ENCODE results near the gene ABHD13. TPM values are rescaled to one million over a fixed set of nuclear protein-coding genes. Genes with fewer than 3 reads are reported as not detected.
"Not testable (repeated sequence)": the region's sequence is repeated elsewhere in the genome, so short reads cannot be mapped to it uniquely, and the experiment has no call there.

The ABHD13 gene
- polyA plus RNA-seq, 4 donors = 4.5 to 11.6 (median 6.2) TPM

DNA sequence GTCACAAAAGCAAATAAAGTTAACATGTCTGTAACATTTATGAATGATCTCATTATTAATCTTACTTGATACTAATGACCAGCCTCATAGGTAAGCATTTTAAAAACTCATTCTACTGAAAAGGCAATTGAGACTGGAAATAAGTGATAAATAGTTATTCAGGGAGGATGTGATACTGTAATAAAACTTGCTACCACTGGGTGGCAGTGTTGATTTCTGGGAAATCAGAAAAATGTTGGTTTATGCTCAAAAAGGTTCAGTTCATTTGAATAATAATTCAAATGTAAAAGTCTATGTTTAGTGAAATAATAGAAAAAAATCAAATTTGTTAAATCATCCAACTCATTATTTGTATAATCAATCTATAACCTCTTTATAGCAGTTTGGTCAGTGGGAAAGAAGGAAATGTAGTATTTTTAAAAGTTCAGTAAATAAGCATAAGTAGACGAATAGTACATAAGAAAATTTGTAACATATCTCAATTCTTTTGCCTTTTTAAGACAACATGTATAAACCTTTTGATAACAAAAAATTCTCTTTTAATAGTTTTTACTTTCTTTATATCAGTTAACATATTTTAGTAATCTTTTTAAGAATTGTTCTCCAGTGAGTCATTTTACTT is 9.6 kb downstream of the ABHD13 start:
- Histone ChIP-seq H3K27ac (ENCODE audit: low read depth in 1 of 3, low read length in 2 of 3) (no peak overlapping the region), H3K36me3 (ENCODE audit: control insufficient read depth in 3 of 3, insufficient read depth in 2 of 3, low read depth in 1 of 3, low read length in 3 of 3) (peaks cover 0 to 3% (median 0%) of the 10 kb centered on the region in 3 donors), H3K4me1 (ENCODE audit: control insufficient read depth in 3 of 3, insufficient read depth in 2 of 3, low read depth in 1 of 3, low read length in 2 of 3) (peaks cover 2 to 13% (median 11%) of the 10 kb centered on the region in 3 donors), H3K9me3 (ENCODE audit: control insufficient read depth in 2 of 2, insufficient read depth in 1 of 2, low read depth in 1 of 2, low read length in 1 of 2) (no peaks in the 10 kb centered on the region), H3K27me3 (ENCODE audit: control insufficient read depth in 3 of 3, insufficient read depth in 3 of 3, low read length in 3 of 3) (no peaks in the 10 kb centered on the region), H3K4me3 (ENCODE audit: low read depth in 1 of 3, low read length in 3 of 3) (no peak overlapping the region)
- DNase-seq (peak; percentile 36 to 51), FAIRE-seq (peak; percentile 95)
- 78 to 86% (median 83%) methylated on average over 1 of the region's 1 CpG for WGBS, 3 donors

- Histone ChIP-seq H3K4me3 (ENCODE audit: low read depth in 1 of 3, low read length in 3 of 3) (no peak overlapping the region), H3K36me3 (ENCODE audit: control insufficient read depth in 3 of 3, insufficient read depth in 2 of 3, low read depth in 1 of 3, low read length in 3 of 3) (peaks cover 0 to 3% (median 0%) of the 10 kb centered on the region in 3 donors), H3K27ac (ENCODE audit: low read depth in 1 of 3, low read length in 2 of 3) (no peak overlapping the region), H3K27me3 (ENCODE audit: control insufficient read depth in 3 of 3, insufficient read depth in 3 of 3, low read length in 3 of 3) (no peaks in the 10 kb centered on the region), H3K9me3 (ENCODE audit: control insufficient read depth in 2 of 2, insufficient read depth in 1 of 2, low read depth in 1 of 2, low read length in 1 of 2) (no peaks in the 10 kb centered on the region), H3K4me1 (ENCODE audit: control insufficient read depth in 3 of 3, insufficient read depth in 2 of 3, low read depth in 1 of 3, low read length in 2 of 3) (peaks cover 0 to 11% (median 6%) of the 10 kb centered on the region in 3 donors)
- DNase-seq (no peak), FAIRE-seq (no peak)
These were observed 12.2 kb downstream of the ABHD13 start for GRCh38 chr13:108230377-108230776.

DNA sequence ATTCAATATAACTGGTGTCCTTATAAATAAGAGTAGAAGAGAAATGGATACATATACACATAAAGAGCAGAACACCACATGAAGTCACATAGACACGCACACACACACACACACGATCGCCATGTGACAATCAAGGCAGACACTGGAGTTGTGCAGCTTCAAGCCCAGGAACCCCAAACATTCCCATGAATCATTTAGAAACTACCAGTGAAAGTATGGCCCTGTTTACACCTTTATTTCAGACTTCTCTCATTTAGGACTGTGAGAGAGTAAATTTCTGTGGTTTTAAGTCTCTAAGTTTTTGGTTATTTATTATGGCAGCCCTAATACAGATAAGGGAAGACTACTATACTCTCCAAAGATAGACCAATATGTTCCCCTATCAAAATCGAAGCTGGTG is 31.0 kb downstream of the ABHD13 start:
- 69 to 73% (median 72%) methylated on average over 4 of the region's 4 CpGs for WGBS, 3 donors
- peaks cover 0 to 9% of the 10 kb centered on the region in 2 donors for H3K9me3 ChIP-seq (ENCODE audit: control insufficient read depth in 2 of 2, insufficient read depth in 1 of 2, low read depth in 1 of 2, low read length in 1 of 2)
- H3K4me1 ChIP-seq (ENCODE audit: control insufficient read depth in 3 of 3, insufficient read depth in 2 of 3, low read depth in 1 of 3, low read length in 2 of 3) = no peaks in the 10 kb centered on the region
- no peak overlapping the region for H3K27ac ChIP-seq (ENCODE audit: low read depth in 1 of 3, low read length in 2 of 3)
- no peaks in the 10 kb centered on the region for H3K36me3 ChIP-seq (ENCODE audit: control insufficient read depth in 3 of 3, insufficient read depth in 2 of 3, low read depth in 1 of 3, low read length in 3 of 3)
- no peak overlapping the region for H3K4me3 ChIP-seq (ENCODE audit: low read depth in 1 of 3, low read length in 3 of 3)
- DNase-seq = no peak
- no peaks in the 10 kb centered on the region for H3K27me3 ChIP-seq (ENCODE audit: control insufficient read depth in 3 of 3, insufficient read depth in 3 of 3, low read length in 3 of 3)
- no peak for FAIRE-seq

DNA sequence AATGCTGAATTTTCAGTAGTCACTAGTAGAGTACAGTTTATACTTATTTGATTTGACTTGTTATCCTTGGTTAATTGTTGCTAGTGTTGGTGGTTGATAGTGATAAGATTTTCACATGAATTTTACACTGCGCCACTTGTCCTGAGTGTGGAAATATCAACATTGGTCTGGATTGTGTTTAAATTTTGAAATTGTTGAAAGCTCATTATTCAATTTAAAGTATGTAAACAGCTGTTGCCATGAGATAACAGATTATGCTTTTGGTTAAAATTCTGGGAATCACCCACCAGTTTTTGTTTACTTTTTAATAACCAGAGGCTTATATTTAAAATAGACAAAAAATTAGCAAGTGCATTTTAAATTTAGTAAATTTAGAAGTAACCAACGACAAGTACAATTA is 39.1 kb downstream of the ABHD13 start:
- 62 to 81% (median 75%) methylated on average over 2 of the region's 2 CpGs for WGBS, 3 donors
- H3K27ac ChIP-seq (ENCODE audit: low read depth in 1 of 3, low read length in 2 of 3) = no peak overlapping the region
- FAIRE-seq (peak; percentile 36), DNase-seq (no peak)
- no peaks in the 10 kb centered on the region for H3K27me3 ChIP-seq (ENCODE audit: control insufficient read depth in 3 of 3, insufficient read depth in 3 of 3, low read length in 3 of 3)
- H3K36me3 ChIP-seq (ENCODE audit: control insufficient read depth in 3 of 3, insufficient read depth in 2 of 3, low read depth in 1 of 3, low read length in 3 of 3) = no peaks in the 10 kb centered on the region
- no peaks in the 10 kb centered on the region for H3K9me3 ChIP-seq (ENCODE audit: control insufficient read depth in 2 of 2, insufficient read depth in 1 of 2, low read depth in 1 of 2, low read length in 1 of 2)
- no peak overlapping the region for H3K4me3 ChIP-seq (ENCODE audit: low read depth in 1 of 3, low read length in 3 of 3)
- H3K4me1 ChIP-seq (ENCODE audit: control insufficient read depth in 3 of 3, insufficient read depth in 2 of 3, low read depth in 1 of 3, low read length in 2 of 3) = no peaks in the 10 kb centered on the region

DNA sequence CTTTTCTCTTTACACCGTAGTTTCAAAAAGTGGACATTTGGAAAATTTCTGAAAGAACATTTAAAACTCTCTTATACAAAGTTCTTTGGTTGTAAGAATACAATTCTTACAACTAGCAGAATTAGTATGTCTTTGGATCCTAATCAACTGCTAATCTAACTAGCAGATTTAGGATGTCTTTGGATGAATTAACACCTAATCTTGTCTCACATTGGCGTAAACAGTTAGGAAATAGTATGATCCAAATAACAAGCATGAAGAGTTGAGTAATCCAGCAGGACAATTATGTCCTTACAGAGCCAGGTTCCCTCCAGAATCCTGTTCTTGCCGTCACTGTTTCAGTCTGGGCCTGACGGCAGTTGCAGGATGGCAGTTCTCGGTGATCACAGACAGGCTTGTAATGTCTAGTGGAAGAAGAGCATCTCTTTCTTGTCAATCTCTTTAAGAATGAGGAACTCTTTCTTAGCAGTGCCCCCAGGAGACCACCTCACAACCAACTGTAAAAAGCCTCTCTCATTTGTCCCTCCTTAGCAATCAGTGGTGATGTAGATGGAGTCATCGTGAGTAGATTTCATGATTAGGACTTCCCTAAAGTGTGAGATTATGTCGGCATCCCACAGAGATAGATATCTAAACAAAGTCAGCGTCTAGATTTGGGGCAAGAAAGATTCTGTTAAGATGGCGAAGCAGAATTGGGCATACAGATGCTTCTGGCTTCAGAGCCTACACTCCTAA is 45.6 kb downstream of the ABHD13 start:
- WGBS, 3 donors = 92 to 93% (median 92%) methylated on average over 9 of the region's 9 CpGs
- Histone ChIP-seq H3K4me3 (ENCODE audit: low read depth in 1 of 3, low read length in 3 of 3) (no peak overlapping the region), H3K27ac (ENCODE audit: low read depth in 1 of 3, low read length in 2 of 3) (no peak overlapping the region), H3K9me3 (ENCODE audit: control insufficient read depth in 2 of 2, insufficient read depth in 1 of 2, low read depth in 1 of 2, low read length in 1 of 2) (no peaks in the 10 kb centered on the region), H3K36me3 (ENCODE audit: control insufficient read depth in 3 of 3, insufficient read depth in 2 of 3, low read depth in 1 of 3, low read length in 3 of 3) (peaks cover 0 to 2% (median 0%) of the 10 kb centered on the region in 3 donors), H3K27me3 (ENCODE audit: control insufficient read depth in 3 of 3, insufficient read depth in 3 of 3, low read length in 3 of 3) (no peaks in the 10 kb centered on the region), H3K4me1 (ENCODE audit: control insufficient read depth in 3 of 3, insufficient read depth in 2 of 3, low read depth in 1 of 3, low read length in 2 of 3) (no peaks in the 10 kb centered on the region)
- FAIRE-seq (no peak), DNase-seq (no peak)

DNA sequence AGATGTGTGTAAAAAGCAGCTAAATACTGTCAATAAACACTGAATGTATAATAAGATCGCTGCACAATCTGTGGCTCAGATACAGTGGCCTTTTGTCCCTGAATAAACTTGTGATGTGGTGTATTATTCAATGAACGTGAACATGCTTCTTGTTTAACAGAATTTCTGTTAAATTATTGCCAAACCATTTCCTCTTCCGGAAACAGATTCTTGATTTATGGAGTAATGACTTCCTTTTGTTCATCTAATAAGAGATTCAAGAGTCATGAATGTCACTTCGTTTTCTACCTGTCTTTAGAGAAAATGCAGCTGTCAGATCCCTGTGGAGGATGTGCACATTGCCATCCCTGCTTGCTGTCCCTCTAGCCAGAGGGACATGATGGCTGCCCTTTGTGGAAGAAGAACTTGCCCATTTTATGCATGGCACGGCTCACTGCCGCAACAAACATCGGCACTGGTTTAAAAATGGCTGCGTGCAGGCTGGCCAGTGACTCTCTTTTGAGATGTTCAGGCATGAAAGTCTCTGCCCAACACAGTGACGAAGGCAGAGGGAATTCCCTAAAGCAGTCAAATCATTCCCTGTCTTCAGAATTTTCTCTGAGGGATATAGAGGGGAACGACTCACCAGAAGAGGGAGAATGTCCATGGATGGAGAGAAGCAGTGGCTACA is 48.3 kb downstream of the ABHD13 start:
- Histone ChIP-seq H3K4me3 (ENCODE audit: low read depth in 1 of 3, low read length in 3 of 3) (no peak overlapping the region), H3K27ac (ENCODE audit: low read depth in 1 of 3, low read length in 2 of 3) (peak overlapping the region in 1 of 3 donors; percentile 57), H3K4me1 (ENCODE audit: control insufficient read depth in 3 of 3, insufficient read depth in 2 of 3, low read depth in 1 of 3, low read length in 2 of 3) (peaks cover 0 to 6% (median 0%) of the 10 kb centered on the region in 3 donors), H3K9me3 (ENCODE audit: control insufficient read depth in 2 of 2, insufficient read depth in 1 of 2, low read depth in 1 of 2, low read length in 1 of 2) (no peaks in the 10 kb centered on the region), H3K27me3 (ENCODE audit: control insufficient read depth in 3 of 3, insufficient read depth in 3 of 3, low read length in 3 of 3) (no peaks in the 10 kb centered on the region), H3K36me3 (ENCODE audit: control insufficient read depth in 3 of 3, insufficient read depth in 2 of 3, low read depth in 1 of 3, low read length in 3 of 3) (peaks cover 0 to 2% (median 0%) of the 10 kb centered on the region in 3 donors)
- DNase-seq (no peak), FAIRE-seq (no peak)
- 64 to 87% (median 81%) methylated on average over 10 of the region's 10 CpGs for WGBS, 3 donors

DNA sequence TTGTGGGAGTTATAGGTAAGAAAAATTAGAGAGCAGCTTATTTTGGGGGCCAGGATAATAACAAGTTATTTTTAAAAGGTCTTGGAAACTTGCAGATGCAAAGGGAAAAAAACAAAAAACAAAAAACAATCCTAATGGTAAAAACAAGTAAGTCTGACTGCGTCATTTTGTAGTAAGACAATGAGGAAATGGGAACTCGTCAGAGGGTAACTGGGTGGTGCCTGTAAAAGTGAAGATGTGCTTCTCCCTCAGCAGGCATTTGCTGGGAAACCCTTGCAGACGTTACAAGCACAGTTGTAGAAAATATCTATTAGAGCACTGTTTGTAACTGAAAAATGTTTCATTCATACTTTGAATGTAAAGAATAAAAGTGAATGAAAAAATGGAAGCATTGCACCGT is 49.2 kb downstream of the ABHD13 start:
- H3K9me3 ChIP-seq (ENCODE audit: control insufficient read depth in 2 of 2, insufficient read depth in 1 of 2, low read depth in 1 of 2, low read length in 1 of 2) = no peaks in the 10 kb centered on the region
- no peak overlapping the region for H3K27ac ChIP-seq (ENCODE audit: low read depth in 1 of 3, low read length in 2 of 3)
- H3K4me1 ChIP-seq (ENCODE audit: control insufficient read depth in 3 of 3, insufficient read depth in 2 of 3, low read depth in 1 of 3, low read length in 2 of 3) = peaks cover 0 to 6% (median 0%) of the 10 kb centered on the region in 3 donors
- FAIRE-seq (no peak), DNase-seq (no peak)
- peaks cover 0 to 2% (median 0%) of the 10 kb centered on the region in 3 donors for H3K36me3 ChIP-seq (ENCODE audit: control insufficient read depth in 3 of 3, insufficient read depth in 2 of 3, low read depth in 1 of 3, low read length in 3 of 3)
- no peaks in the 10 kb centered on the region for H3K27me3 ChIP-seq (ENCODE audit: control insufficient read depth in 3 of 3, insufficient read depth in 3 of 3, low read length in 3 of 3)
- 89 to 95% (median 93%) methylated on average over 4 of the region's 4 CpGs for WGBS, 3 donors
- no peak overlapping the region for H3K4me3 ChIP-seq (ENCODE audit: low read depth in 1 of 3, low read length in 3 of 3)

DNA sequence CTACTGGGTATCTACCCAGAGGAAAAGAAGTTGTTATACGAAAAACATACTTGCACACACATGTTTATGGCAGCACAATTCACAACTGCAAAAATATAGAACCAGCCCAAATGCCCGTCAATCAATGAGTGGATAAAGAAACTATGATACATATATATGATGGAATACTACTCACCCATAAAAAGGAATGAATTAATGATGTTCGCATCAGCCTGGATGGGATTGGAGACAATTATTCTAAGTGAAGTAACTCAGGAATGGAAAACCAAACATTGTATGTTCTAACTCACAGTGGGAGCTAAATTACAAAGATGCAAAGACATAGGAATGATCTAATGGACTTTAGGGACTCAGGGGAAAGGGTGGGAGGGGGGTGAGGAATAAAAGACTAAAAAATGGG is 49.7 kb downstream of the ABHD13 start:
- FAIRE-seq; H3K27ac ChIP-seq (ENCODE audit: low read depth in 1 of 3, low read length in 2 of 3): not testable (repeated sequence)
- 98 to 99% (median 99%) methylated on average over 3 of the region's 3 CpGs for WGBS, 3 donors

More for the DNA sequence above, 49.7 kb downstream of the ABHD13 start:
- not testable (repeated sequence) for H3K9me3 ChIP-seq (ENCODE audit: control insufficient read depth in 2 of 2, insufficient read depth in 1 of 2, low read depth in 1 of 2, low read length in 1 of 2); H3K36me3 ChIP-seq (ENCODE audit: control insufficient read depth in 3 of 3, insufficient read depth in 2 of 3, low read depth in 1 of 3, low read length in 3 of 3); H3K27me3 ChIP-seq (ENCODE audit: control insufficient read depth in 3 of 3, insufficient read depth in 3 of 3, low read length in 3 of 3); DNase-seq; H3K4me1 ChIP-seq (ENCODE audit: control insufficient read depth in 3 of 3, insufficient read depth in 2 of 3, low read depth in 1 of 3, low read length in 2 of 3); H3K4me3 ChIP-seq (ENCODE audit: low read depth in 1 of 3, low read length in 3 of 3)

Data from small intestine (tissue), 7 donors.